Activated CD8-positive, alpha-beta T cell treated with anti-CD3 and anti-CD28 coated beads, Interleukin-2, amount 10 ng/mL, durations not matched to agents 7 days and 5 days (primary cell): ENCODE results near the gene PDK1. TPM values are rescaled to one million over a fixed set of nuclear protein-coding genes. Genes with fewer than 3 reads are reported as not detected.
"Not testable (repeated sequence)": the region's sequence is repeated elsewhere in the genome, so short reads cannot be mapped to it uniquely, and the experiment has no call there.

Experiments used
- ATAC-seq: fragments of 150-1000 bp; cut with Tn5 transposase; one replicate; pipeline ENCODE4 v1.10.0; 2021; ENCODE audit warnings: moderate library complexity
- CTCF ChIA-PET: fragments of 350-600 bp; sonication (Branson Sonifier 250); formaldehyde crosslinking; loops from one replicate; lab custom pipeline; 2021; ENCODE audit warnings: antibody characterized with exemption; lab: Charles Lee
- POLR2A ChIA-PET: fragments of 350-600 bp; sonication (Branson Sonifier 250); formaldehyde crosslinking; loops from one replicate; lab custom pipeline; 2021; ENCODE audit warnings: antibody characterized with exemption; lab: Charles Lee
- DNase-seq: peaks from one replicate; pipeline ENCODE4 v3.0.0-alpha.2; 2020
- H3K27ac Mint-ChIP-seq: one replicate; pipeline ENCODE4 v1.8.0; 2021; ENCODE audit warnings: mild to moderate bottlenecking, mixed read lengths
- H3K27me3 Mint-ChIP-seq: one replicate; pipeline ENCODE4 v1.8.0; 2021; ENCODE audit warnings: low read depth, mixed read lengths
- H3K36me3 Mint-ChIP-seq: one replicate; pipeline ENCODE4 v1.8.0; 2021; ENCODE audit warnings: low read depth, mixed read lengths
- H3K4me1 Mint-ChIP-seq: one replicate; pipeline ENCODE4 v1.8.0; 2021; ENCODE audit warnings: low read depth, mixed read lengths
- H3K4me3 Mint-ChIP-seq: one replicate; pipeline ENCODE4 v1.8.0; 2021; ENCODE audit warnings: mild to moderate bottlenecking, mixed read lengths
- H3K9me3 Mint-ChIP-seq: one replicate; pipeline ENCODE4 v1.8.0; 2022; ENCODE audit warnings: mixed read lengths; ENCODE audit not compliant: insufficient read depth
- total RNA-seq, 2 experiments: library from RNA; stranded (reverse); gene quantifications; one replicate each; pipeline ENCODE4 v1.2.3, GENCODE V29; 2021

PDK1 gene
- total RNA-seq, 2 experiments from 2014 or later = 46.1 to 47.2 TPM

- H3K9me3 Mint-ChIP-seq = peaks cover 47% of the 10 kb centered on the region
- peaks cover 12% of the 10 kb centered on the region for H3K4me1 Mint-ChIP-seq
- ATAC-seq (no peak), DNase-seq (no peak)
- ChIA-PET POLR2A (no interaction called here), CTCF (no interaction called here)
- H3K4me3 Mint-ChIP-seq = no peak overlapping the region
- H3K27me3 Mint-ChIP-seq = no peaks in the 10 kb centered on the region
- H3K27ac Mint-ChIP-seq = no peak overlapping the region
- H3K36me3 Mint-ChIP-seq = peaks cover 79% of the 10 kb centered on the region
Measured at GRCh38 chr2:172578860-172579512, 23.1 kb downstream of the PDK1 start.

GRCh38 chr2:172580544-172580943 lies 24.7 kb downstream of the PDK1 start:
- CTCF ChIA-PET = no interaction called here
- Mint-ChIP-seq H3K36me3 (peaks cover 74% of the 10 kb centered on the region), H3K9me3 (peaks cover 31% of the 10 kb centered on the region), H3K27ac (no peak overlapping the region), H3K27me3 (no peaks in the 10 kb centered on the region), H3K4me3 (no peak overlapping the region), H3K4me1 (peaks cover 13% of the 10 kb centered on the region)
- POLR2A ChIA-PET = no interaction called here
- DNase-seq = no peak
- ATAC-seq = no peak

- H3K4me1 Mint-ChIP-seq = peaks cover 31% of the 10 kb centered on the region
- POLR2A ChIA-PET = no interaction called here
- peaks cover 76% of the 10 kb centered on the region for H3K36me3 Mint-ChIP-seq
- no peak for DNase-seq
- no peak overlapping the region for H3K27ac Mint-ChIP-seq
- ATAC-seq = no peak
- H3K27me3 Mint-ChIP-seq = no peaks in the 10 kb centered on the region
- CTCF ChIA-PET = no interaction called here
- H3K4me3 Mint-ChIP-seq = no peak overlapping the region
- H3K9me3 Mint-ChIP-seq = peaks cover 28% of the 10 kb centered on the region
Measured at GRCh38 chr2:172582656-172583055, 26.8 kb downstream of the PDK1 start.

- H3K27me3 Mint-ChIP-seq = no peaks in the 10 kb centered on the region
- H3K4me1 Mint-ChIP-seq = peaks cover 47% of the 10 kb centered on the region
- DNase-seq (no peak), ATAC-seq (peak; percentile 33)
- peaks cover 81% of the 10 kb centered on the region for H3K36me3 Mint-ChIP-seq
- H3K27ac Mint-ChIP-seq = no peak overlapping the region
- no peak overlapping the region for H3K4me3 Mint-ChIP-seq
- ChIA-PET CTCF (interaction anchor here (2.1 kb wide), 1 partner anchor 124 kb away, joined by 6 read pairs; no protein-coding TSS in a partner anchor), POLR2A (no interaction called here)
- H3K9me3 Mint-ChIP-seq = peaks cover 9% of the 10 kb centered on the region
Measured at GRCh38 chr2:172586245-172586891, 30.5 kb downstream of the PDK1 start.

GRCh38 chr2:172587231-172587630 lies 31.3 kb downstream of the PDK1 start:
- Mint-ChIP-seq H3K4me1 (peaks cover 45% of the 10 kb centered on the region), H3K27ac (peak overlapping the region; percentile 34), H3K36me3 (peaks cover 76% of the 10 kb centered on the region)
- H3K9me3 Mint-ChIP-seq, DNase-seq, H3K27me3 Mint-ChIP-seq, H3K4me3 Mint-ChIP-seq, POLR2A ChIA-PET, ATAC-seq: not testable (repeated sequence)
- CTCF ChIA-PET = interaction anchor here (1.1 to 2.1 kb wide), 2 partner anchors 17 to 123 kb away, joined by 4 to 6 read pairs; no protein-coding TSS in a partner anchor

- ChIA-PET POLR2A (no interaction called here), CTCF (interaction anchor here (0.7 to 1.3 kb wide), 2 partner anchors 13 to 86 kb away, joined by 3 read pairs; no protein-coding TSS in a partner anchor)
- Mint-ChIP-seq H3K27me3 (no peaks in the 10 kb centered on the region), H3K9me3 (peaks cover 9% of the 10 kb centered on the region), H3K4me3 (no peak overlapping the region), H3K4me1 (peaks cover 37% of the 10 kb centered on the region), H3K36me3 (peaks cover 78% of the 10 kb centered on the region), H3K27ac (no peak overlapping the region)
- ATAC-seq (no peak), DNase-seq (no peak)
Measured at GRCh38 chr2:172588931-172589330, 33.0 kb downstream of the PDK1 start.

- H3K27me3 Mint-ChIP-seq, H3K9me3 Mint-ChIP-seq, DNase-seq, H3K27ac Mint-ChIP-seq, ATAC-seq, H3K4me3 Mint-ChIP-seq, CTCF ChIA-PET, POLR2A ChIA-PET: not testable (repeated sequence)
- Mint-ChIP-seq H3K4me1 (peaks cover 31% of the 10 kb centered on the region), H3K36me3 (peaks cover 77% of the 10 kb centered on the region)
Measured at GRCh38 chr2:172591386-172591785, 35.5 kb downstream of the PDK1 start.

GRCh38 chr2:172592190-172592589 lies 36.3 kb downstream of the PDK1 start:
- H3K27me3 Mint-ChIP-seq, POLR2A ChIA-PET, H3K4me3 Mint-ChIP-seq, ATAC-seq, H3K27ac Mint-ChIP-seq, H3K9me3 Mint-ChIP-seq, DNase-seq: not testable (repeated sequence)
- CTCF ChIA-PET = interaction anchor here (1.2 to 1.7 kb wide), 3 partner anchors 10 to 117 kb away, joined by 3 to 4 read pairs (median 4); no protein-coding TSS in a partner anchor
- H3K4me1 Mint-ChIP-seq = peaks cover 23% of the 10 kb centered on the region
- peaks cover 78% of the 10 kb centered on the region for H3K36me3 Mint-ChIP-seq

- H3K36me3 Mint-ChIP-seq = peaks cover 63% of the 10 kb centered on the region
- no peaks in the 10 kb centered on the region for H3K27me3 Mint-ChIP-seq
- no peaks in the 10 kb centered on the region for H3K9me3 Mint-ChIP-seq
- no peak overlapping the region for H3K27ac Mint-ChIP-seq
- no peaks in the 10 kb centered on the region for H3K4me1 Mint-ChIP-seq
- no peak overlapping the region for H3K4me3 Mint-ChIP-seq
- no peak for ATAC-seq
- ChIA-PET CTCF (interaction anchor here (1.0 to 1.4 kb wide), 2 partner anchors 39 to 114 kb away, joined by 3 to 4 read pairs; no protein-coding TSS in a partner anchor), POLR2A (no interaction called here)
- no peak for DNase-seq
Measured at GRCh38 chr2:172596776-172597175, 40.9 kb downstream of the PDK1 start.

GRCh38 chr2:172597176-172597842 lies 41.4 kb downstream of the PDK1 start:
- Mint-ChIP-seq H3K27ac (no peak overlapping the region), H3K27me3 (no peaks in the 10 kb centered on the region), H3K4me1 (no peaks in the 10 kb centered on the region), H3K4me3 (no peak overlapping the region), H3K9me3 (no peaks in the 10 kb centered on the region), H3K36me3 (peaks cover 67% of the 10 kb centered on the region)
- POLR2A ChIA-PET = no interaction called here
- ATAC-seq (no peak), DNase-seq (no peak)
- CTCF ChIA-PET = interaction anchor here (0.9 to 1.4 kb wide), 3 partner anchors 113 to 470 kb away, joined by 3 to 4 read pairs (median 3); no protein-coding TSS in a partner anchor

GRCh38 chr2:172599947-172600346 lies 44.1 kb downstream of the PDK1 start:
- DNase-seq = no peak
- no peaks in the 10 kb centered on the region for H3K9me3 Mint-ChIP-seq
- H3K4me3 Mint-ChIP-seq = no peak overlapping the region
- ChIA-PET POLR2A (no interaction called here), CTCF (no interaction called here)
- no peaks in the 10 kb centered on the region for H3K27me3 Mint-ChIP-seq
- H3K36me3 Mint-ChIP-seq = peaks cover 77% of the 10 kb centered on the region
- no peak for ATAC-seq
- H3K27ac Mint-ChIP-seq = no peak overlapping the region
- H3K4me1 Mint-ChIP-seq = no peaks in the 10 kb centered on the region
